ENCODE measurements around the gene FAM168A.

FAM168A gene

DNA sequence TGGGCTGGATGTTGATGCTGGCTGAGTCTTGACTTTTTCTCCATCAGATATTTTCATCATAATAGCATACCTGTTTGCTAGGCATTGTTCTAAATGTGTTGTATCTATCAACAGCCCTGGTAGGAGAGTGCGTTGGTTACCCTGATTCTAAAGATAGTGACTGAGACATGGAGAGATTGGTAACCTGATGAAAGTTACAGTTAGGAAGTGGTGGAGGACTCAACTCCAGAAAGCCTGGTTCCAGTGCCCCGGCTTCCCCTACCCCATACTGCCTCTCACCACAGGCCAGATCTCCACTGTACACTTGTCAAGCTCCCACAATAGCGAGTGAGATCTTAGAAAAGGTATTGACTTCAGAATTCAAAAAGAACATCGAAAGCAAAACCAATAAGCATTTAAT lies 244.5 kb downstream of the FAM168A start:
- no peak for DNase-seq (ENCODE audit: extremely low spot score)
- ChIA-PET POLR2A (no interaction called here), CTCF (interaction anchor here (6.6 to 10.0 kb wide), 3 partner anchors 13 to 40 kb away, joined by 106 to 209 read pairs (median 112); no protein-coding TSS in a partner anchor)
- TF ChIP-seq CTCF (IDR thresholded peaks at IDR 0.05; ENCODE audit: control extremely low read depth, extremely low read depth, low read depth, missing control alignments): no peak

DNA sequence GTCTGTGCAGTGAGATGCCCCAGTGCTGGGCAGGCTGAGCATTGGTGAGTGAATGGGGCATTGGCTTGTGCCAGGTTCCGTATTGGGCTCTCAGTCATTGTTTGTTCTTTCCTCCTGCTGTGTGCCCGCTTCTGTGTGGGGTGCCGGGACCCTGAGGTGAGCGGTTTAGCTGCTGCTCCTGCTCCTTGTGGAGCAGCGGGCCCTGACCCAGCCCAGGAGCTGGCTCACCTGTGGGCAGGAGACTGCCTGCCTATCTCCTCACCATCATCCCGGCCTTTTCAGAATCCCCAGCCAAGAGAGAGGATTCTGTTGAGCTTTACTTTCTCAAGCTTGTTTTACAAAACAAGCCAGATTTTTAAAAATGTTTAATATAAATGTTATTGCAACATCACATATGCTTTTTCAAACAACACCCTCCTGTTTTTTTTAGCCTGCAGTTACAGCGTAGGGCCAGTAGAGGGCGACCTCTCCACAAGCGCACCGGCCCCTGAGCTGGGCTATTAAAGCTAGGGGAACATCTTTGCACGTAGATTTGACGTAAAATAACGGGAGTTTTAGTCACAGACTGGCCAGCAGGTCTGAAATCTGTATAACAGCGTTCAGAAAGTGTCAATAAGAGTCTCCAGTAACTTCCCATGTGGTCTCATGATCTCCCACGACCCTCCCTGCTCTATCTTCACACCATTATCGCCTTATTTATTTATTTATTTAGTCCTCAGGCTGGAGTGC lies 246.8 kb downstream of the FAM168A start:
- peak; percentile 94 for TF ChIP-seq CTCF (IDR thresholded peaks at IDR 0.05; ENCODE audit: control extremely low read depth, extremely low read depth, low read depth, missing control alignments)

More for the DNA sequence above, 246.8 kb downstream of the FAM168A start:
- ChIA-PET CTCF (interaction anchor here (0.6 to 10.0 kb wide), 60 partner anchors 10 to 580 kb away, joined by 3 to 209 read pairs (median 6); no protein-coding TSS in a partner anchor), POLR2A (interaction anchor here (1.0 kb wide), 1 partner anchor 43 kb away, joined by 4 read pairs; no protein-coding TSS in a partner anchor)
- DNase-seq (ENCODE audit: extremely low spot score): peak; percentile 85

All from GM10248 (cell line).